ENCODE data around the gene TSPAN18. TPM values are rescaled to one million over a fixed set of nuclear protein-coding genes. Genes with fewer than 3 reads are reported as not detected.
A peak's percentile ranks its signal among the peaks of the same experiment; 100 is the strongest.

The TSPAN18 gene
- total and polyA plus RNA-seq, 2 of the 8 experiments (the other 6 are each of a cell fraction or from before 2014, with no cell fraction given) = 5.2 to 10.2 TPM

DNA sequence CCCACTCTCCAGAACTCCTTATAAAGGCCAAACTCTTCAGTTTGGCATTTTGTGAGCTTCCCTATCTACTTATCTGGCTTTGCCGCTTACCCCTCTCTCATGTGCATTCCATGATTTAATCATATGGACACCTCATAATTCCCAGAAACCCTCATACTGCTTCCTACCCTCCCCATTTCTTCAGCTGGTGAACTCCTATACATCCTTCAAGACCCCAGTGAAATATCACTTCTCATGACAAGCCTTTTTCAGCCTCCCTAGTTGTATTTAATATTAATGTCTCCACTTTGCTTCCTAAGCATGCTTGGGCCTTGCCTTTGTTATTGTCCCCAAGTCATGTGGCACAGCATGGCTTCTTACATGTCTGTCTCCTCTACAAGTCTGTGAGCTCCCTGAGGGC, 13.7 kb upstream of the TSPAN18 start:
- H4K20me1 ChIP-seq (replicated peaks in 1 of 2; ENCODE audit: control insufficient read depth in 1 of 2, insufficient read depth in 2 of 2, low read length in 2 of 2) = no peaks in the 10 kb centered on the region
- no peak for DNase-seq (ENCODE audit: low read depth in 1 of 2, low spot score in 2 of 2)
- peaks cover 8 to 10% (median 10%) of the 10 kb centered on the region in 4 experiments for H3K4me1 ChIP-seq (replicated peaks in 1 of 4; ENCODE audit: control insufficient read depth in 3 of 4, insufficient read depth in 4 of 4, low read length in 3 of 4)
- H3K79me1 ChIP-seq (ENCODE audit: low read depth, low read length) = no peaks in the 10 kb centered on the region
- peak overlapping the region; percentile 90; the same call in 1 of the 2 replicates for H2AK5ac ChIP-seq (ENCODE audit: low read depth, low read length)
- H3K27me3 ChIP-seq (replicated peaks in 1 of 4; ENCODE audit: control insufficient read depth in 3 of 4, extremely low read depth in 1 of 4, insufficient read depth in 3 of 4, low read length in 3 of 4) = 0 out of 7 replicates have a peak, but pooled peaks cover 0 to 6% (median 0%) of the 10 kb centered on the region in 4 experiments
- no peak overlapping the region for H2BK5ac ChIP-seq (ENCODE audit: low read depth, low read length)
- no peak overlapping the region for H3K27ac ChIP-seq (ENCODE audit: low read depth, low read length)
- 88% methylated on average over 1 of the region's 1 CpG; no CpG with 5 or more reads in 1 of the 2 experiments for WGBS, 2 experiments (ENCODE audit: extremely low coverage in 1 of 2, insufficient coverage in 1 of 2, insufficient read length in 1 of 2, insufficient replicate concordance in 2 of 2, low coverage in 1 of 2, low lambda C conversion rate in 2 of 2, missing lambda C conversion rate in 1 of 2)
- 0 out of 2 replicates have a peak, but pooled peaks cover 2% of the 10 kb centered on the region for H3K23me2 ChIP-seq (ENCODE audit: low read depth, low read length)
- H3K36me3 ChIP-seq (ENCODE audit: control insufficient read depth in 2 of 4, insufficient read depth in 4 of 4, low read length in 3 of 4) = no peaks in the 10 kb centered on the region
- ChIA-PET POLR2A (ENCODE audit: partially characterized antibody) (interaction anchor here (0.7 kb wide), 1 partner anchor 8 kb away, joined by 3 read pairs; no protein-coding TSS in a partner anchor), CTCF (ENCODE audit: partially characterized antibody) (interaction anchor here (1.3 to 3.2 kb wide), 4 partner anchors 12 to 89 kb away, joined by 3 to 15 read pairs (median 6); no protein-coding TSS in a partner anchor)
- no peak overlapping the region for H2BK15ac ChIP-seq (ENCODE audit: low read length)
- H2BK20ac ChIP-seq (ENCODE audit: low read length) = peak overlapping the region; percentile 66
- no peak overlapping the region for H3K4me2 ChIP-seq (ENCODE audit: insufficient read depth in 1 of 2, low read depth in 2 of 2, low read length in 2 of 2)
- no peak overlapping the region for H3K18ac ChIP-seq (ENCODE audit: extremely low read depth, low read length)
- no peak overlapping the region for H3K23ac ChIP-seq (ENCODE audit: insufficient read length)
- no peak overlapping the region for H3K4me3 ChIP-seq (ENCODE audit: extremely low read depth in 1 of 4, insufficient read depth in 2 of 4, low read depth in 3 of 4, low read length in 4 of 4)
- no peaks in the 10 kb centered on the region for H3K79me2 ChIP-seq (ENCODE audit: control insufficient read depth in 1 of 2, insufficient read depth in 2 of 2, low read length in 2 of 2)
- FAIRE-seq = no peak
- H3K9me3 ChIP-seq (ENCODE audit: insufficient read depth in 2 of 2, low read depth in 1 of 2, low read length in 1 of 2) = no peaks in the 10 kb centered on the region
- no peak overlapping the region for H3K9ac ChIP-seq (replicated peaks in 1 of 4; ENCODE audit: extremely low read depth in 1 of 4, low read depth in 3 of 4, low read length in 3 of 4)
- 0 out of 2 replicates have a peak overlapping the region, but pooled peaks have one; percentile 14 for H2BK12ac ChIP-seq (ENCODE audit: low read depth, low read length)
- H4K5ac ChIP-seq (ENCODE audit: insufficient read length, low read depth, low read length) = no peak overlapping the region
- H3K4ac ChIP-seq (replicated peaks; ENCODE audit: insufficient read length, low read depth, low read length) = no peak overlapping the region
- H3K56ac ChIP-seq (replicated peaks; ENCODE audit: insufficient read length, low read depth, low read length) = no peak overlapping the region
- no peak overlapping the region for H4K8ac ChIP-seq (ENCODE audit: extremely low read depth, insufficient read depth, low read length)
- H2BK120ac ChIP-seq (replicated peaks; ENCODE audit: low read depth, low read length) = no peak overlapping the region
- no peak overlapping the region for H3K14ac ChIP-seq (ENCODE audit: insufficient read length)
- no peak overlapping the region for H2AFZ ChIP-seq (ENCODE audit: low read length)
- H4K91ac ChIP-seq (replicated peaks; ENCODE audit: insufficient read length, low read length) = no peak overlapping the region
